Esophagus squamous epithelium (tissue), 5 donors: ENCODE data around the gene PANK4. TPM values are rescaled to one million over a fixed set of nuclear protein-coding genes. Genes with fewer than 3 reads are reported as not detected.

ENCODE experiments used
- DNase-seq: peaks from one replicate; lab custom pipeline; 2025; lab: John Stamatoyannopoulos, UW
- H3K27ac ChIP-seq, 4 donors: fragments of 200-600 bp; sonication (generic); one replicate each; pipeline ENCODE4 v1.5.1; 2016 to 2019; ENCODE audit warnings: mild to moderate bottlenecking in 1 of 4
- H3K27me3 ChIP-seq, 4 donors: fragments of 200-600 bp; sonication (generic); 1 replicate in 3 of 4; 2 replicates in 1 of 4; pipeline versions ENCODE4 v1.5.1 to v1.6.0; 2017 to 2021; ENCODE audit warnings: antibody characterized with exemption in 1 of 4
- H3K36me3 ChIP-seq, 3 donors: fragments of 200-600 bp; sonication (generic); one replicate each; pipeline ENCODE4 v1.5.1; 2016 to 2019
- H3K4me1 ChIP-seq, 3 donors: fragments of 200-600 bp; sonication (generic); one replicate each; pipeline ENCODE4 v1.5.1; 2017 to 2019
- H3K4me3 ChIP-seq, 4 donors: fragments of 200-600 bp; sonication (generic); 1 replicate in 3 of 4; 2 replicates in 1 of 4; pipeline ENCODE4 v1.5.1; 2016 to 2019; ENCODE audit warnings: mild to moderate bottlenecking in 2 of 4, moderate library complexity in 1 of 4
- H3K9me3 ChIP-seq, 3 donors: fragments of 200-600 bp; sonication (generic); one replicate each; pipeline ENCODE4 v1.5.1; 2016 to 2019
- CTCF ChIP-seq, 6 experiments: fragments of 450-650 bp in 4 of 6; fragments of 200-600 bp in 2 of 6; sonication (generic) in 2 of 6; IDR thresholded peaks; one replicate each; pipeline ENCODE4 v1.5.1; 2016 to 2019; ENCODE audit warnings: antibody characterized with exemption in 6 of 6, mild to moderate bottlenecking in 4 of 6, moderate library complexity in 4 of 6
- POLR2A ChIP-seq, 4 donors: fragments of 450-650 bp; IDR thresholded peaks; one replicate each; pipeline ENCODE4 v1.6.1; 2017; ENCODE audit warnings: antibody characterized with exemption in 4 of 4, mild to moderate bottlenecking in 4 of 4, moderate library complexity in 3 of 4
- WGBS, 2 donors: methylation state at CpG; one replicate each; pipeline ENCODE4 v1.1.5; 2018; 5-methylcytosine and 5-hydroxymethylcytosine counted together
- intact Hi-C: fragments of 100-400 bp; cut with DNase I; formaldehyde crosslinking; loops from one replicate; pipeline ENCODE4 v1.15.0; 2022
- total RNA-seq, 4 donors: library from RNA; depleted of rRNA; stranded (reverse); fragments of >200 nt; gene quantifications; one replicate each; pipeline ENCODE4 v1.1.0, GENCODE V29; 2016
- donor health status: DM: yes; HTN: yes; CAD: no.

The PANK4 gene
- total RNA-seq, 4 donors from 2014 or later, result 11.8 to 29.1 (median 17.0) TPM

GRCh38 chr1:2458687-2459086 is 67.7 kb downstream of the PANK4 start:
- Histone ChIP-seq H3K36me3 (no peaks in the 10 kb centered on the region), H3K27me3 (peaks cover 0 to 74% (median 0%) of the 10 kb centered on the region in 4 donors), H3K27ac (no peak overlapping the region), H3K4me3 (no peak overlapping the region), H3K9me3 (no peaks in the 10 kb centered on the region), H3K4me1 (peaks cover 0 to 19% (median 0%) of the 10 kb centered on the region in 3 donors)
- no peak for DNase-seq
- WGBS, 2 donors, result 64 to 87% methylated on average over 5 to 13 of the region's 18 CpGs
- intact Hi-C loops, result no loop called here
- no peak for TF ChIP-seq CTCF (IDR thresholded peaks at IDR 0.05)
- TF ChIP-seq POLR2A (IDR thresholded peaks at IDR 0.05), result no peak

Other genes starting within 250 kb of the PANK4 start
- 10 to 100 TPM in 1 of 4 donors, 1 to 10 TPM in 3; 6.7 to 10.8 (median 7.0) TPM for gene MORN1, start 135.0 kb downstream of the PANK4 start, total RNA-seq
- 100 to 1,000 TPM in 1 of 4 donors, 10 to 100 TPM in 3; 63.3 to 136 (median 75.7) TPM for gene RER1, start 134.8 kb downstream of the PANK4 start, total RNA-seq
- gene PEX10, start 114.0 kb downstream of the PANK4 start, total RNA-seq, result 10 to 100 TPM; 23.2 to 33.2 (median 27.2) TPM
- gene PLCH2, start 50.3 kb downstream of the PANK4 start, total RNA-seq, result 10 to 100 TPM; 26.1 to 34.3 (median 31.5) TPM
- gene HES5, start 3.7 kb upstream of the PANK4 start, total RNA-seq, result under 1 TPM in 3 of 4 donors, not detected in 1; 0.35 to 0.76 (median 0.70) TPM
- 10 to 100 TPM; 13.8 to 39.5 (median 19.6) TPM for gene TNFRSF14, start 29.8 kb upstream of the PANK4 start, total RNA-seq
- 10 to 100 TPM in 3 of 4 donors, 1 to 10 TPM in 1; 8.2 to 33.9 (median 11.3) TPM for gene PRXL2B, start 60.2 kb upstream of the PANK4 start, total RNA-seq
- gene MMEL1, start 106.4 kb upstream of the PANK4 start, total RNA-seq, result 1 to 10 TPM in 1 of 4 donors, not detected in 3; 3.1 TPM